Skeletal muscle cell (primary cell): ENCODE data around the gene XKRX.
A peak's percentile ranks its signal among the peaks of the same experiment; 100 is the strongest.

Experiments used
- DNase-seq: peaks from one replicate; pipeline ENCODE4 v3.0.0-alpha.2; 2010; ENCODE audit warnings: low read depth
- H3K4me3 ChIP-seq: 2 replicates; pipeline ENCODE4 v1.5.1; 2011; ENCODE audit warnings: low read depth, mild to moderate bottlenecking, control low read depth, low read length, moderate library complexity

The XKRX gene

GRCh38 chrX:100905620-100906019 lies 23.1 kb downstream of the XKRX start:
- H3K4me3 ChIP-seq = no peak overlapping the region
- DNase-seq = no peak

GRCh38 chrX:100904433-100904832 lies 24.3 kb downstream of the XKRX start:
- no peak overlapping the region for H3K4me3 ChIP-seq
- no peak for DNase-seq

GRCh38 chrX:100895365-100896075 lies 33.2 kb downstream of the XKRX start:
- DNase-seq = no peak
- no peak overlapping the region for H3K4me3 ChIP-seq

GRCh38 chrX:100883654-100884053 lies 45.1 kb downstream of the XKRX start:
- DNase-seq = no peak
- H3K4me3 ChIP-seq = no peak overlapping the region

- H3K4me3 ChIP-seq = no peak overlapping the region
- DNase-seq = no peak
Observed at GRCh38 chrX:100880368-100880767, 48.3 kb downstream of the XKRX start.

- H3K4me3 ChIP-seq = no peak within 1 kb of the TSS
- no peak for DNase-seq
Observed at GRCh38 chrX:100874325-100874724, 54.4 kb downstream of the XKRX start, which contains the start of gene NOX1. NOX1 (minus strand) TSS chrX:100874359; CDS start chrX:100874139, 220 bp downstream.

GRCh38 chrX:100871594-100872560 lies 56.8 kb downstream of the XKRX start:
- no peak for DNase-seq
- H3K4me3 ChIP-seq = no peak overlapping the region

- no peak for DNase-seq
- H3K4me3 ChIP-seq = no peak overlapping the region
Observed at GRCh38 chrX:100870527-100870926, 58.2 kb downstream of the XKRX start.

GRCh38 chrX:100868273-100868672 lies 60.4 kb downstream of the XKRX start:
- DNase-seq = no peak

GRCh38 chrX:100864657-100865391 lies 63.9 kb downstream of the XKRX start:
- DNase-seq = peak; percentile 13
- H3K4me3 ChIP-seq = no peak overlapping the region

More at GRCh38 chrX:100868273-100868672, 60.4 kb downstream of the XKRX start:
- no peak overlapping the region for H3K4me3 ChIP-seq
